Activated T-cell treated with anti-CD3 and anti-CD28 coated beads, Interleukin-2, amount 50 U/mL, for 72 hours (primary cell): Measurements from ENCODE around the gene PBRM1. TPM values are rescaled to one million over a fixed set of nuclear protein-coding genes. Genes with fewer than 3 reads are reported as not detected.

Experiments used
- ATAC-seq, 2 donors: fragments of 150-1000 bp; cut with Tn5 transposase; replicated peaks in 1 of 2; 2 replicates each; pipeline ENCODE4 v1.10.0; 2021; ENCODE audit warnings: moderate library complexity in 2 of 2, mild to moderate bottlenecking in 1 of 2
- DNase-seq, 2 donors: peaks; one replicate each; pipeline ENCODE4 v3.0.0; 2021 to 2022; ENCODE audit warnings: mixed read lengths in 1 of 2
- H3K27ac Mint-ChIP-seq: one replicate; pipeline ENCODE4 v1.8.0; 2022; ENCODE audit warnings: mild to moderate bottlenecking, moderate library complexity, mixed read lengths
- H3K27me3 Mint-ChIP-seq: one replicate; pipeline ENCODE4 v1.8.0; 2022; ENCODE audit warnings: low read depth, mixed read lengths
- H3K36me3 Mint-ChIP-seq, 2 donors: one replicate each; pipeline ENCODE4 v1.8.0; 2022; ENCODE audit warnings: mixed read lengths in 2 of 2, mild to moderate bottlenecking in 1 of 2; ENCODE audit not compliant: insufficient read depth in 2 of 2
- H3K4me1 Mint-ChIP-seq: one replicate; pipeline ENCODE4 v1.8.0; 2022; ENCODE audit warnings: low read depth, mixed read lengths
- H3K4me3 Mint-ChIP-seq, 2 donors: one replicate each; pipeline ENCODE4 v1.8.0; 2022; ENCODE audit warnings: mild to moderate bottlenecking in 2 of 2, mixed read lengths in 2 of 2, moderate library complexity in 2 of 2
- H3K9me3 Mint-ChIP-seq, 2 donors: one replicate each; pipeline ENCODE4 v1.8.0; 2022; ENCODE audit warnings: mixed read lengths in 2 of 2
- total RNA-seq, 2 donors: library from RNA; stranded (reverse); gene quantifications; one replicate each; pipeline ENCODE4 v1.2.3, GENCODE V29; 2022

Gene PBRM1
- total RNA-seq, 2 donors from 2014 or later, result 66.2 to 66.7 TPM

DNA sequence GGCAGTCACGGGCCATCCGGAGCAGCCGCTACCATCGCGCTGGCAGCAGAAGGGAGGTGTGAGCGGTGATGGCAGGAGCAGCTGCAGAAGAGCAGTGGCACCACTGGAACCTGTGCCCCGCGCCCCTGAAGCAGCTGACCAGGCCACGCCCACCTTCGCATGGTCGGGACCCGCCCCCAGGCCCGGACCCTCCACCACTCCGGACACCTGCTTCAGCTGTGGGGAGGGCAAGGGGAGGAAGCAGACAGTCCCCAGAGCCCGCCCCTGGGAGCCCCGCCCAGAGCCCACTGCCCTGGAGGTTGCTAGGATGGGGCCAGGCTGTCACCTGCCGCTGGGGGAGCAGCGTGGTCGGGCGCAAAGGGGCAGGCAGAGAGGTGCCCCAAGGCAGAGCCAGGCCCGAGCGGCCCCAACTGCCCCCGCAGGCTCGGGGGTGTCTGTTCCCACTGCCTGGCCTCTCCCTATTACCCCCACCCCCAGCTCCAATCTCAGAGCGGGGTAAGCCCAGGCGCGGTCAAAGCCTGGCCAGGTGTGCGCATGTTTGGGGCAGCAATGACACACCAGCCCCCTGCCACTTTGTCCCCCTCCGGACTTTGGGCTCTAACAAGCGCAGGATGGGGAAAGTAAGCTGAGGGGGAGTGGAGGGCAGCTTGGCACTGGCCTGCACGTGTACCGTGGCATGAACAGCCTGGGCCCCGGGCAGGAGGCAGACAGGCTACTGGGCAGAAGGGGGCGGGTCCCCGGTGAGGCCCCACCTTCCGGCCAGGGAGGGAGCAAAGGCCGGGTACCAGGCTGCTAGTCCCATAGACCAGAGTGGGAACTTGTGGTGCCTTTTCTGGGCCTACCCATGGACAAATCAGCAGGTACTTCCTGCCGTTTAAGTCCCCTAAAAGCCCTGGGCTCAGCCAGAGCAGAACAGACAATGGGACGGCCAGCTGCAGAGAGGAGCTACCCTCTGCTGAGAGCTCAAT, 28.9 kb upstream of the PBRM1 start:
- Mint-ChIP-seq H3K4me3 (no peak overlapping the region), H3K27me3 (no peaks in the 10 kb centered on the region), H3K36me3 (peaks cover under 1 to 12% of the 10 kb centered on the region in 2 donors), H3K4me1 (peaks cover 3% of the 10 kb centered on the region), H3K27ac (no peak overlapping the region), H3K9me3 (no peaks in the 10 kb centered on the region)
- no peak for ATAC-seq
- DNase-seq, result no peak

DNA sequence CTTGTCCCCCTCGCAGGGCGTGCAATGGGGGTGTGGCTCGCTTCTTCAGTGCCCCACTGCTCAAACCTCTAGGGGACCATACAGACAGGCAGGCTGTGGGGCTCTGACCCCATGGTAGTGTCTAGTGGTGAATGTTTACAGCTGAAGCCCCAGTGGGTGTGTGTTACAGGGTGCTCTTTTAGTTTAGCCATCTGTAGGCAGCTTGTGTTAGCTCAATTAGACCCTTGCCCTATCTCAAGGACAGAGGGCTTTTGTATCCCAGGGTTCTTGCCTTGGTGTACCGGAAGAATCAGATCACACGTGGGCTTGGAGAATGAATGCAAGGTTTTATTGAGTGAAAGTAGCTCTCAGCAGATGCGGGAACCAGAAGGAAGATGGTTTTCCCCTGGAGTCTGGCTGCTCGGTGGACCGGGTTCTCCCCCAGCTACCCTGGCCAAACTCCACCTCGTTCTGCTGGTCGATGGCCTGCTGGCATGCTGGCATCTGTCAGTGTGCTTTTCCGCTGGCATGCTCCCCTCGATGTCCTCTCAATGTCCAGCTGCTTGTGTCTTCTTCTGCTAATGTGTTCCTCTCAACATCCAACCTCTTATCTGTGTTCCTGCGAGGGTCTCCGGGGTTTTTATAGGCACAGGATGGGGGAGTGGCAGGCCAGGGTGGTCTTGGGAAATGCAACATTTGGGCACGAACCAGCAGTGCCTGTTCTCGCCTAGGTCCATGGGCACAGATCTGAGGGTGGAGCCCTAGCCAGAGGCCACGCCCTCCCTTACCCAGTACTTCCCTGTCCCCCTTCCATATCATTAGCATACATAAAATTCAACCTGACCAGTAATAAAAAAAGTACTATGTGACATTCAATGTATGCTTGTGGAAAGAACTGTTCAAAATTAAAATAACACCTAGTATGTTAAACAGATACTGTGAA, 26.8 kb upstream of the PBRM1 start:
- H3K27me3 Mint-ChIP-seq, result no peaks in the 10 kb centered on the region
- H3K4me1 Mint-ChIP-seq, result peaks cover 17% of the 10 kb centered on the region
- peaks cover 0 to 8% of the 10 kb centered on the region in 2 donors for H3K36me3 Mint-ChIP-seq
- H3K4me3 Mint-ChIP-seq, result no peak overlapping the region
- no peak for DNase-seq
- no peaks in the 10 kb centered on the region for H3K9me3 Mint-ChIP-seq
- no peak for ATAC-seq
- no peak overlapping the region for H3K27ac Mint-ChIP-seq

DNA sequence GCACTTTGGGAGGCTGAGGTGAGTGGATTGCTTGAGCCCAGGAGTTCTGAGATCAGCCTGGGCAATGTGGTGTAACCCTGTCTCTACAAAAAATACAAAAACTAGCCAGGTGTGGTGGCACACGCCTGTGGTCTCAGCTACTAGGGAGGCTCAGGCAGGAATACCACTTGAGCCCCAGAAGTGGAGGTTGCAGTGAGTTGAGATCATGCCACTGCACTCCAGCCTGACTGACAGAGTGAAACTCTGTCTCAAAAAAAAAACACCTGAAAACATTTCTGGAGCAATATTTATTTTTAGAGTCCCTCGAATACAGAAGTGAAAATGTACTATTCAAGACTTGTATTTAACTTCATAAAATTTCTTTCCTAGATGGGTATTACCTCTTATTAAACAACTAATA, 24.8 kb upstream of the PBRM1 start:
- no peak for ATAC-seq
- Mint-ChIP-seq H3K27me3 (no peaks in the 10 kb centered on the region), H3K9me3 (no peaks in the 10 kb centered on the region), H3K27ac (peak overlapping the region; percentile 38), H3K4me3 (no peak overlapping the region), H3K4me1 (peaks cover 22% of the 10 kb centered on the region), H3K36me3 (peaks cover 0 to 8% of the 10 kb centered on the region in 2 donors)
- DNase-seq, result no peak

DNA sequence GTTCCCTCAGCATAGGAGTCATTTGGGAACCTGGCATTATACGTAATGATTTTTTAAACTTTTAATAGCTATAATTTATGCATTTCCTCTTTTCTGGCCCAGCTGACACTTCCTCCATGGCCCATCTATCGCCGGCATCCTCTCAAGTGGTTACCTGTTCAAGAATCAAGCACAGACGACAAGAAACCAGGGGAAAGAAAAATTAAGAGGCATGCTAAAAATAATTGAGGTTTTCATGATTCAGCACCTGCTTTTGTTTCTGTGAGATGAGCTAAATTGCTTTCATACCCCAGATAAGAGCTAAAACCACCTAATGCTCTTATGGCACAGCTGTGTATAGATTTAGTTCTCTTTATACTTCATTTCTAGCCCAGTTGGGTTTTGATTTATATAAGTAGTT, 21.9 kb upstream of the PBRM1 start:
- DNase-seq, result no peak
- Mint-ChIP-seq H3K4me1 (peaks cover 42% of the 10 kb centered on the region), H3K4me3 (peak overlapping the region; percentile 94 to 98), H3K27ac (peak overlapping the region; percentile 96), H3K27me3 (no peaks in the 10 kb centered on the region), H3K9me3 (no peaks in the 10 kb centered on the region), H3K36me3 (peaks cover 0 to 8% of the 10 kb centered on the region in 2 donors)
- no peak for ATAC-seq

DNA sequence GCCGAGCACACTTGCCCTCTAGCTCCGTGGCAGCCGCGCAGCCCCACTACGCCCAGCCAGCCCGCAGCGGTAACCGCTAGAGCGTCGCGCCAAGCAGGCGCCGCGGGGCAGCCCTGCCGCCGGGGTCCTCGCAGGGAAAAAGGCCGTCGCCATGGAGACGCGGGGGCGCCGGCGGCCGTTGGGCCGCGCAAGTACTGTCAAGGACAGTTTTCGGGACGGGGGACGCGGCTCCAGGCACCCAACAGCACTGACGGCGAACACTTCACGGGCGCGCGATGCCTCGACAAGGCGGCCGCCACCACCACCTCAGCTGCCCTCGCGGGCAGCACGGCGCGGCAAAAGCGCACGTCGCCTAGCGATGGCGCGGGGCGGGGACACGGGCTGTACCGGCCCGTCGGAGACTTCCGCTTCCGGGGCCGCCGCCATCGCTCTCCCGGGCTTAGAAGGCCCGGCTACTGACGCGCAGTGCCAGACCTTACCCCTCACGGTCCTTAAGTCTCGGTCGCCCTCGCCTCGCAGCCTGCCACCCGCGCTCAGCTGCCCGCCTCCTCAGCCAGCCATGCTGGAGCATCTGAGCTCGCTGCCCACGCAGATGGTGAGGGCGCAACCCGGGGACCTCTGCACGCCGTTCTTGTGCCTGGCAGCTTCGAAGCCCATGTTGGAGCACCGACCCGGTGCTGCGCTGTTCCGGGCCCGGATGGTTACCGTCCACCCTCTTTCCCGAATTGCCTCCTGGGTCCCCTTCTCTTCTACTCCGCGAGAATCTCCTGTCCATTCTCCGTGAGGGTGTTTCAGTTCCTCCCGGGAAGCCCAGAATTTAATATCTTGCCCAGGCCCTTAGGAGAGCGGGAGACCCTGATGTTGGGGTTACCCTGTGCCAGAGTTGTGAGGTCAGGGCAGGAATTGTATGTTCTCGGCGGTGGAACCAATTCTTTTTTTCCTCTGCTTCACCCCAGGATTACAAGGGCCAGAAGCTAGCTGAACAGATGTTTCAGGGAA, 20.3 kb upstream of the PBRM1 start, which contains the start of the genes GLT8D1 and SPCS1:
Gene GLT8D1, minus strand, starts transcription at position 104 of the 999 bp plus-strand sequence. CDS start 5,331 bp downstream, outside the sequence.
Gene SPCS1, plus strand, starts transcription at position 419 of the 999 bp plus-strand sequence. Its CDS starts 141 bp downstream, at position 560.
- Mint-ChIP-seq H3K27ac (peak within 1 kb of the TSS; percentile 97), H3K4me1 (peaks cover 42% of the 10 kb centered on the region), H3K4me3 (peak within 1 kb of the TSS; percentile 98), H3K9me3 (no peaks in the 10 kb centered on the region), H3K27me3 (no peaks in the 10 kb centered on the region), H3K36me3 (peaks cover 0 to 4% of the 10 kb centered on the region in 2 donors)
- ATAC-seq (peak; percentile 94 to 95), DNase-seq (peak; percentile 90 to 91)

DNA sequence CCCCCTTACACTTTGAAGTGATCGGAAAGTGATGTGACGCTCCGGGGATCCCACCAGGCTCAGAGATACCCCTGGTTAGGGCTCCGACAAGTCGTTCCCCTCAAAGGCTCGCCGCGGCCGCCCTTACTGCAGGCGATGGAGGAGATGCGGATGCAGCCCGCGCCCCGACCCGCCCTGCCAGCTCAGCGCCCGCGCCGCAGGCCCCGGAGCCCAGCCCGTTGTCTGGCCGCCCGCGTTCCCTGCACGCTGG, 19.6 kb upstream of the PBRM1 start:
- ATAC-seq, result no peak
- H3K4me1 Mint-ChIP-seq, result peaks cover 42% of the 10 kb centered on the region
- DNase-seq, result no peak
- H3K9me3 Mint-ChIP-seq, result no peaks in the 10 kb centered on the region
- peak overlapping the region; percentile 98 for H3K4me3 Mint-ChIP-seq
- no peaks in the 10 kb centered on the region for H3K27me3 Mint-ChIP-seq
- peaks cover 0 to 4% of the 10 kb centered on the region in 2 donors for H3K36me3 Mint-ChIP-seq
- H3K27ac Mint-ChIP-seq, result peak overlapping the region; percentile 97

DNA sequence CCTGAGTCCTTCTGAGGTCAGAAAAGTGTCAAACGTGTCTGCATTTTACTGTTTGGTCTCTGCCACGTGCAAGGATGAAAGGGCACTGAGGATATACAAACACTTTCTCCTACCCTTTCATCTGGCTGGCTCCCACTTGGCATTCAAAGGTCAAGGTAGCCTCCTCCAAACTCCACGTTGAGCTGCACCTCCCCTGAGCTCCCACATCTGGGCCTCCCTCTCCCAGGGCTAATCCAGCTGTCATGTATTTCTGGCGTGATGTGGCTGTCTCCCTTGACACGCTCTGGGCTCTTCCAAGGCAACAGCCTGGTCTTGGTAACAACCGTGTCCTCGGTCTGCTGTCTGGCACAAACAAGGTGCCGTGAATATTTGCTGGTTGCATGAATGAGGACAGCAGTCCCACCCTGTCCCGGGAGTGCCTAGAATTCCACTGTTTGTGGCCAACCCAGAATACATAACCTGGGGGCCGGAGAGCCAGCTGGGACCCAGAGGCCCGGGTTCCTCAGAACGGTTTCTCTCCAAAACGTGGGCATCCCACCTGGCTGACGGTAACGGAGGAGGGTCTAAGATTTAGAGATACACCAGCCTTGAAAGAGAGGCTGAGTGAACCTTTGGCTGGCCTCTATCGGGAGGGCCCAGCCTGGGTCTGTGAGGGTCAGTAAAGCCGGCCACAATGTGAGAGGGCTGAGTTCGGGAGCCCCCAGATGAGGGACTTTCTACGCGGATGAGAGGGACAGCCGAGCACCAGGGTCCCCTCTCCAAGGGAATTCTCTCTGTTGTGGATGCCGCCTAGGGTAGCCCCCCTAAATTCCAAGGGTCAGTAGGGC, 19.1 kb upstream of the PBRM1 start:
- DNase-seq (no peak), ATAC-seq (peak in 1 of 2 donors; percentile 0)
- H3K4me3 Mint-ChIP-seq, result peak overlapping the region; percentile 98
- H3K27ac Mint-ChIP-seq, result peak overlapping the region; percentile 97
- peaks cover 39% of the 10 kb centered on the region for H3K4me1 Mint-ChIP-seq
- H3K9me3 Mint-ChIP-seq, result no peaks in the 10 kb centered on the region
- H3K27me3 Mint-ChIP-seq, result no peaks in the 10 kb centered on the region
- H3K36me3 Mint-ChIP-seq, result peaks cover 0 to 4% of the 10 kb centered on the region in 2 donors

DNA sequence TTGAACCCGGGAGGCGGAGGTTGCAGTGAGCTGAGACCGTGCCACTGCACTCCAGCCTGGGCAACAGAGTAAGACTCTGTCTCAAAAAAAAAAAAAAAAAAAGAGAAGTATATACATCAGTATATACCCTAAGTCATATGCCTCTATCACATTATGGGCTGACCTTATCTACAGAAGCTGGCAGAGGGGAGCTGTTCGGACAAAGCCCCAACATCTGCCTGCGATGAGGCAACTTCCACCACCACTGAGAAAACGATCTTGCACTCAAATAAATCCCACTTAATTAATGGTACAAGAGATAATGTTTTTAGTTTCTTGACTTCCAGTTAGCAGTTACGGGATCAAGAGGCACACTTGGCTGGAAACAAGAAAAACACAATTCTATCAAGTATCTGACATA, 17.6 kb upstream of the PBRM1 start:
- Mint-ChIP-seq H3K4me1 (peaks cover 30% of the 10 kb centered on the region), H3K27me3 (no peaks in the 10 kb centered on the region), H3K4me3 (peak overlapping the region; percentile 42 to 52), H3K36me3 (peaks cover 0 to 1% of the 10 kb centered on the region in 2 donors), H3K27ac (no peak overlapping the region), H3K9me3 (no peaks in the 10 kb centered on the region)
- no peak for DNase-seq
- no peak for ATAC-seq

DNA sequence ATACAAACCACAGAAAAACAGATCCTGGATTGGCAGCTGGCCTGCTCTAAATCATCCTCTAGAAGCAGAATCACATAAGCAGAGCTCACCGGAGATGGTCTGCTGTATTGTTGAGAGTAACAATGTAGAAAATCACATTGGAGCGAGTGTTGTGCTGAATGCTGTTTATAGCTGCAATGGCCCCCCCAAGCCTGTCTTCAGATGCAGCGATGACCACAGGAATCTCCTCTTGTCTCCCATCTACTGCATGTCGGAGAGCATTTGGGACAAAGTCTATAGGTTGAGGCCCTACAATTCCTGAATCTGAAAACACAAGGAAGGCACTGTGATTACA, 11.9 kb upstream of the PBRM1 start:
- H3K4me3 Mint-ChIP-seq, result no peak overlapping the region
- DNase-seq, result no peak
- H3K9me3 Mint-ChIP-seq, result no peaks in the 10 kb centered on the region
- H3K4me1 Mint-ChIP-seq, result peaks cover 34% of the 10 kb centered on the region
- peak overlapping the region; percentile 94 for H3K27ac Mint-ChIP-seq
- no peaks in the 10 kb centered on the region for H3K27me3 Mint-ChIP-seq
- peaks cover 9 to 31% of the 10 kb centered on the region in 2 donors for H3K36me3 Mint-ChIP-seq
- no peak for ATAC-seq

DNA sequence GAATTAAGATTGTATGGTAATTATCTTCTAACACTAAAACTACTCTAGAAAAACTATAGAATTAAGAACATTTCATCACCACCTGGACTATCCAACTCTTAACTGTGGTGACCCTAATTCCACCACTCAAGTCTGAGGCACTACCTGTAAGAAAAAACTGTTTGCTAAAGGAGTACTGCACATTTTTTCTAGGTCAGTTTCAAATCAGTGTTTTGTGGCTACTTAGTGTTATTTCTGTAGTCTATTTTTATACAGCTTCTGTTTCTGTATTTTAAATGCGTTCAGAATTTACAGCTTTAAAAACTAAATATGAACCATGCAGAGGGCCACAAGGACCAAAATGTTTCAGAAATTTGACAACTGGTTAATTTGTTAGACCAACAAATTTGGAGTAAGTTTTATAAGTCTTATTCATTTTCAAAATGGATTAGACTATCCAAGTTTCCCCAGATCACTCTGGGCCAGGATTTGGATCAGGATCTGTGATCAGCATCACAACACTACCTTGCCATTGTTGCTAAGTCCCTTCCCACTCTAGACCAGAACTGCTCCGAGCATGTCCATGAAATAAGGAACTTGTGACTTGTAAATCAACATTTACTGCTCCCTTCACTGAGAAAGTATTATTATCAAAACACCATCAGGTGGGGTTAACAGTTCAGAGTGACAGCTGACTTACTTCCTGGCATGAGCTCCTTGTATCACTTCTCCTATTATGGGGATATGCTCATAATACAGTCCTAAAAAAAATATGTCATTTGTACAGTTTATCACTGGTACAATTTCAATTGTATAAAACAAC, 11.3 kb upstream of the PBRM1 start:
- no peak for DNase-seq

More for the DNA sequence above, 11.3 kb upstream of the PBRM1 start:
- Mint-ChIP-seq H3K27me3 (no peaks in the 10 kb centered on the region), H3K27ac (peak overlapping the region; percentile 94), H3K36me3 (peaks cover 9 to 31% of the 10 kb centered on the region in 2 donors), H3K4me1 (peaks cover 37% of the 10 kb centered on the region), H3K9me3 (no peaks in the 10 kb centered on the region), H3K4me3 (no peak overlapping the region)
- no peak for ATAC-seq
